Colonic mucosa (tissue), 4 donors: ENCODE measurements around the gene CGB7. TPM values are rescaled to one million over a fixed set of nuclear protein-coding genes. Genes with fewer than 3 reads are reported as not detected.

Experiments
- DNase-seq: peaks from one replicate; pipeline ENCODE4 v3.0.0-alpha.2; 2020
- H3K27ac ChIP-seq: fragments of 200-600 bp; one replicate; pipeline ENCODE4 v1.8.0; 2021
- H3K27me3 ChIP-seq: fragments of 200-600 bp; one replicate; pipeline ENCODE4 v1.8.0; 2021
- H3K36me3 ChIP-seq: fragments of 200-600 bp; one replicate; pipeline ENCODE4 v1.8.0; 2021
- H3K4me1 ChIP-seq: fragments of 200-600 bp; one replicate; pipeline ENCODE4 v1.8.0; 2021; ENCODE audit warnings: mild to moderate bottlenecking
- H3K4me3 ChIP-seq: fragments of 200-600 bp; one replicate; pipeline ENCODE4 v1.8.0; 2021
- H3K9ac ChIP-seq, 2 donors: one replicate each; pipeline ENCODE4 v1.7.0; 2013; ENCODE audit warnings: control low read depth in 2 of 2, low read depth in 2 of 2, low read length in 2 of 2
- H3K9me3 ChIP-seq: fragments of 200-600 bp; one replicate; pipeline ENCODE4 v1.8.0; 2021
- CTCF ChIP-seq: fragments of 200-600 bp; IDR thresholded peaks from one replicate; pipeline ENCODE4 v1.8.0; 2022; ENCODE audit warnings: antibody characterized with exemption, mild to moderate bottlenecking
- intact Hi-C: fragments of 100-400 bp; cut with DNase I; formaldehyde crosslinking; loops from one replicate; pipeline ENCODE4 v1.14.1; 2022
- total RNA-seq, 2 donors: library from RNA; stranded (reverse); fragmentation: NEBNext Ultra II Directional in 1 of 2; extraction: Animal tissue kit (Norgen Biotek cat#: 25700) in 1 of 2; gene quantifications; one replicate each; pipeline ENCODE4 v1.2.1, GENCODE V29; 2021
- donor health status: healthy.
- donor health status: DM: no; HTN: no; CAD: no.
- donor health status: DM: no; HTN: no; CAD: no.

CGB7 gene
- total RNA-seq, 2 donors from 2014 or later, result not detected

GRCh38 chr19:49071860-49072547, 14.5 kb upstream of the CGB7 start:
- no peaks in the 10 kb centered on the region for H3K9me3 ChIP-seq
- H3K27ac ChIP-seq, result no peak overlapping the region
- intact Hi-C loops, result no loop called here
- H3K27me3 ChIP-seq, result peaks cover 43% of the 10 kb centered on the region
- no peak for TF ChIP-seq CTCF
- H3K36me3 ChIP-seq, result no peaks in the 10 kb centered on the region
- no peak overlapping the region for H3K9ac ChIP-seq
- no peaks in the 10 kb centered on the region for H3K4me1 ChIP-seq
- no peak overlapping the region for H3K4me3 ChIP-seq
- DNase-seq, result no peak

GRCh38 chr19:49070416-49070815, 12.9 kb upstream of the CGB7 start:
- DNase-seq, result no peak
- no peak for TF ChIP-seq CTCF
- H3K9me3 ChIP-seq, result no peaks in the 10 kb centered on the region
- intact Hi-C loops, result no loop called here
- H3K4me1 ChIP-seq, result no peaks in the 10 kb centered on the region
- H3K4me3 ChIP-seq, result no peak overlapping the region
- no peaks in the 10 kb centered on the region for H3K36me3 ChIP-seq
- no peak overlapping the region for H3K27ac ChIP-seq
- H3K27me3 ChIP-seq, result peaks cover 43% of the 10 kb centered on the region
- no peak overlapping the region for H3K9ac ChIP-seq

GRCh38 chr19:49069026-49069425, 11.5 kb upstream of the CGB7 start:
- Histone ChIP-seq H3K27ac (no peak overlapping the region), H3K9me3 (no peaks in the 10 kb centered on the region), H3K4me3 (no peak overlapping the region), H3K36me3 (no peaks in the 10 kb centered on the region), H3K4me1 (no peaks in the 10 kb centered on the region), H3K9ac (no peak overlapping the region), H3K27me3 (peaks cover 45% of the 10 kb centered on the region)
- DNase-seq, result no peak
- intact Hi-C loops, result no loop called here
- no peak for TF ChIP-seq CTCF

- Histone ChIP-seq H3K36me3 (no peaks in the 10 kb centered on the region), H3K9ac (no peak overlapping the region), H3K9me3 (no peaks in the 10 kb centered on the region), H3K4me1 (no peaks in the 10 kb centered on the region), H3K4me3 (no peak overlapping the region), H3K27me3 (peaks cover 31% of the 10 kb centered on the region), H3K27ac (no peak overlapping the region)
- no peak for TF ChIP-seq CTCF
- intact Hi-C loops, result no loop called here
- no peak for DNase-seq
Observed at GRCh38 chr19:49067554-49067953, 10.0 kb upstream of the CGB7 start.

GRCh38 chr19:49065905-49066512, 8.5 kb upstream of the CGB7 start:
- H3K9ac ChIP-seq, result no peak overlapping the region
- no peaks in the 10 kb centered on the region for H3K4me1 ChIP-seq
- no peak for DNase-seq
- no peaks in the 10 kb centered on the region for H3K9me3 ChIP-seq
- intact Hi-C loops, result no loop called here
- H3K27ac ChIP-seq, result no peak overlapping the region
- TF ChIP-seq CTCF, result no peak
- peaks cover 19% of the 10 kb centered on the region for H3K27me3 ChIP-seq
- no peak overlapping the region for H3K4me3 ChIP-seq
- H3K36me3 ChIP-seq, result no peaks in the 10 kb centered on the region
